Adrenal gland (tissue), 5 donors: ENCODE measurements around the gene OOSP2.

Experiments used
- POLR2A ChIP-seq, 2 donors: fragments of 450-650 bp; IDR thresholded peaks; one replicate each; pipeline ENCODE4 v1.6.1; 2017; ENCODE audit warnings: antibody characterized with exemption in 2 of 2, mild to moderate bottlenecking in 2 of 2, moderate library complexity in 1 of 2
- TF ChIP-seq, protein P1 (sequence below), 6 experiments: fragments of 450-650 bp in 4 of 6; fragments of 200-600 bp in 2 of 6; sonication (generic) in 1 of 6; IDR thresholded peaks; 1 replicate in 5 of 6; 2 replicates in 1 of 6; pipeline versions ENCODE4 v1.5.1 to v1.8.0; 2016 to 2021; ENCODE audit warnings: antibody characterized with exemption in 6 of 6, mild to moderate bottlenecking in 2 of 6, moderate library complexity in 1 of 6
- donor health status: DM: no; HTN: no; CAD: no.

DNA sequence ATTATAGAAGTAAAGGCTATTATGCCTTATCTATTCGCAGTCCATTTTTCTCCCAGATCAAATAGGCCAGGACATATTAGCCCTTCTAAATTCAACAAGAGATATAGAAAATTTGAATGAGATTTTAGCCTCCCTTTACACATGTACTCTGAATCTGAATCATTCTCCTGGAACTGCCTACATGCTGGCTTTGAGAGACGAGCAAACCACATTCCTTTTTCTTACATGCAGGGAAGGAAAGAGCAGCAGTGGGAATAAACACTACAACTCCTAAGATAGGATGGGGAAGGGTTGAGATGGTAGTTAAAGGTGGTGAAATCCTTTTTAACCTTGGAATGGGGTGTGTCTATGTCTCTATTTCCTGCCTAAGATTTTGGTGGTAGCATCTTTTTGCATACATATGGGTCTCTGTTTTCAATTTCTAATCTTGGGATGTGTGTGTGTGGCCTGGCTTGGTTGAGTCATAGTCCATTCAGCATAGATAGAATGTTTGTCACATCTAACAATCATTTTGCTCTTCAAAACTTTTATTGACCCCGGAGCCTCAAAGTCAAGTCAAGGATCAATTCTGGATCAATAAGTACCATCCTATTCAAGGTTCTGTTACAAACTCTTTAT lies 11.1 kb upstream of the OOSP2 start:
- TF ChIP-seq, protein P1, sequence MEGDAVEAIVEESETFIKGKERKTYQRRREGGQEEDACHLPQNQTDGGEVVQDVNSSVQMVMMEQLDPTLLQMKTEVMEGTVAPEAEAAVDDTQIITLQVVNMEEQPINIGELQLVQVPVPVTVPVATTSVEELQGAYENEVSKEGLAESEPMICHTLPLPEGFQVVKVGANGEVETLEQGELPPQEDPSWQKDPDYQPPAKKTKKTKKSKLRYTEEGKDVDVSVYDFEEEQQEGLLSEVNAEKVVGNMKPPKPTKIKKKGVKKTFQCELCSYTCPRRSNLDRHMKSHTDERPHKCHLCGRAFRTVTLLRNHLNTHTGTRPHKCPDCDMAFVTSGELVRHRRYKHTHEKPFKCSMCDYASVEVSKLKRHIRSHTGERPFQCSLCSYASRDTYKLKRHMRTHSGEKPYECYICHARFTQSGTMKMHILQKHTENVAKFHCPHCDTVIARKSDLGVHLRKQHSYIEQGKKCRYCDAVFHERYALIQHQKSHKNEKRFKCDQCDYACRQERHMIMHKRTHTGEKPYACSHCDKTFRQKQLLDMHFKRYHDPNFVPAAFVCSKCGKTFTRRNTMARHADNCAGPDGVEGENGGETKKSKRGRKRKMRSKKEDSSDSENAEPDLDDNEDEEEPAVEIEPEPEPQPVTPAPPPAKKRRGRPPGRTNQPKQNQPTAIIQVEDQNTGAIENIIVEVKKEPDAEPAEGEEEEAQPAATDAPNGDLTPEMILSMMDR (IDR thresholded peaks at IDR 0.05): no peak
- TF ChIP-seq POLR2A (IDR thresholded peaks at IDR 0.05): no peak
